NB4 (cell line): ENCODE results near the gene STPG4.

ENCODE experiments used
- POLR2A ChIP-seq: IDR thresholded peaks from 2 replicates; pipeline ENCODE4 v1.6.1; 2011; ENCODE audit warnings: mild to moderate bottlenecking; ENCODE audit not compliant: insufficient read length; ENCODE audit errors: extremely low read depth
- TF ChIP-seq, protein P1 (sequence below): IDR thresholded peaks from one replicate; pipeline ENCODE4 v1.5.1; 2012; ENCODE audit warnings: low read depth, low read length
- TF ChIP-seq, protein P2 (sequence below): IDR thresholded peaks from 2 replicates; pipeline ENCODE4 v1.6.1; 2011; ENCODE audit warnings: low read depth, low read length

DNA sequence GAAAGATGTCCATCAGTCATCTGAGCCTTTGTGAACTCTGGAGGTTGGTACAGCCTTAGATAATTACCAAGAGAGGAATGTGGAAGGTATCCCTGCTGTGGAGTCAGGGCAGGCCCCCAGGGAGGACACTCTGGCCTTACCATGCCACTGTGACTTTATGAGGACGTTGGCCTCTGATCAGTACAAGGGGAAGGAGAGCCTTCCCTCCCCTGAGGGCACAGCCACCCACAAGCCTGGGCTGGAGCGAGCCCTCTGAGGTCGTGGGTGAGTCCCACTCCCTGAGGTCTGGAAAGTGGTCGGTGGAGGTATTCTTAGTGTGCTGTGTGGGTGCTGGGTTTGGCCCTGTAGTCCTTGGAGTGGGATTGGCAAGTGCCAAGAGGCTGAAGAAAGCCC lies 91.6 kb downstream of the STPG4 start:
- TF ChIP-seq, protein P1, sequence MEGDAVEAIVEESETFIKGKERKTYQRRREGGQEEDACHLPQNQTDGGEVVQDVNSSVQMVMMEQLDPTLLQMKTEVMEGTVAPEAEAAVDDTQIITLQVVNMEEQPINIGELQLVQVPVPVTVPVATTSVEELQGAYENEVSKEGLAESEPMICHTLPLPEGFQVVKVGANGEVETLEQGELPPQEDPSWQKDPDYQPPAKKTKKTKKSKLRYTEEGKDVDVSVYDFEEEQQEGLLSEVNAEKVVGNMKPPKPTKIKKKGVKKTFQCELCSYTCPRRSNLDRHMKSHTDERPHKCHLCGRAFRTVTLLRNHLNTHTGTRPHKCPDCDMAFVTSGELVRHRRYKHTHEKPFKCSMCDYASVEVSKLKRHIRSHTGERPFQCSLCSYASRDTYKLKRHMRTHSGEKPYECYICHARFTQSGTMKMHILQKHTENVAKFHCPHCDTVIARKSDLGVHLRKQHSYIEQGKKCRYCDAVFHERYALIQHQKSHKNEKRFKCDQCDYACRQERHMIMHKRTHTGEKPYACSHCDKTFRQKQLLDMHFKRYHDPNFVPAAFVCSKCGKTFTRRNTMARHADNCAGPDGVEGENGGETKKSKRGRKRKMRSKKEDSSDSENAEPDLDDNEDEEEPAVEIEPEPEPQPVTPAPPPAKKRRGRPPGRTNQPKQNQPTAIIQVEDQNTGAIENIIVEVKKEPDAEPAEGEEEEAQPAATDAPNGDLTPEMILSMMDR, result no peak
- no peak for TF ChIP-seq POLR2A
- TF ChIP-seq, protein P2, sequence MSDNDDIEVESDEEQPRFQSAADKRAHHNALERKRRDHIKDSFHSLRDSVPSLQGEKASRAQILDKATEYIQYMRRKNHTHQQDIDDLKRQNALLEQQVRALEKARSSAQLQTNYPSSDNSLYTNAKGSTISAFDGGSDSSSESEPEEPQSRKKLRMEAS, result no peak
